GF-D8 (cell line): ENCODE data around the gene IFNA4.
A peak's percentile ranks its signal among the peaks of the same experiment; 100 is the strongest.
"Not testable (repeated sequence)": the region's sequence is repeated elsewhere in the genome, so short reads cannot be mapped to it uniquely, and the experiment has no call there.

Source experiments
- DNase-seq: peaks from one replicate; lab custom pipeline; 2025; lab: John Stamatoyannopoulos, UW

Gene IFNA4

DNA sequence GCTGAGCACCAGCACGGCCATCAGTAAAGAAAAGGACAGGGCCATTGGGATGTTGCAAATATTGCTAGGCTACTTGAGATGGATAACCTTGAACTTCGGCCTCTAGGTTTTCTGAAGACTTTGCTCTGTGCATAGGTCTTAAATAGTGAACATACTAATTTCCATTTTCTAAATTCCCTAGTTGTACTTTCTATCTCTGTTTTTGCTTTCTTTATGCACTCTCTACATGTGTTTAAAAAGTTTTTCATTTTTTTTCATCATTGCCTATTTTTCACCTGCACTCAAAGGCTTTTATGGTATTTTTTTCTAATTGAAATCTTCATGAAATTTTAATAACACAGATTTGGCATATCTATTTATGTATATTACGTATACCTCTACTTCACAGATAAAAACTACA is at the start of gene IFNA4:
IFNA4 (minus strand) TSS at position 101 of the 400 bp plus-strand sequence; CDS start at position 45, 56 bp downstream.
- not testable (repeated sequence) for DNase-seq

DNA sequence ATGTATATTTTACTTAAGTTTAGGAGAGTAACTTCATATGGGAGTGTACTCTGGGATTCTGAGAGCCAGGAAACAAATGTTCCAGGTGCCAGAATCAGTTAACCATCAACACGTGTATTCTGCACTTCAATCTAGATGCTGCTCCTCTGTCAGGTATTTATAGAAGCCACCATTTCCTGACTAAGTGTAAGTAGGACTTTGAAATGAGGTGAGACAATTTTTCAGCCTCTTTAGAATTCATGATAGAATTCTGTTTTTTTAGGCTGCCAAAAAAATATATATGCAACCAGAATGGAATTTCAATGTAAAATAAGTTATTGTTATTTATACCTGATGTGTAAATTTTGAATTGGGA is 49.0 kb upstream of the IFNA4 start:
- DNase-seq = not testable (repeated sequence)

DNA sequence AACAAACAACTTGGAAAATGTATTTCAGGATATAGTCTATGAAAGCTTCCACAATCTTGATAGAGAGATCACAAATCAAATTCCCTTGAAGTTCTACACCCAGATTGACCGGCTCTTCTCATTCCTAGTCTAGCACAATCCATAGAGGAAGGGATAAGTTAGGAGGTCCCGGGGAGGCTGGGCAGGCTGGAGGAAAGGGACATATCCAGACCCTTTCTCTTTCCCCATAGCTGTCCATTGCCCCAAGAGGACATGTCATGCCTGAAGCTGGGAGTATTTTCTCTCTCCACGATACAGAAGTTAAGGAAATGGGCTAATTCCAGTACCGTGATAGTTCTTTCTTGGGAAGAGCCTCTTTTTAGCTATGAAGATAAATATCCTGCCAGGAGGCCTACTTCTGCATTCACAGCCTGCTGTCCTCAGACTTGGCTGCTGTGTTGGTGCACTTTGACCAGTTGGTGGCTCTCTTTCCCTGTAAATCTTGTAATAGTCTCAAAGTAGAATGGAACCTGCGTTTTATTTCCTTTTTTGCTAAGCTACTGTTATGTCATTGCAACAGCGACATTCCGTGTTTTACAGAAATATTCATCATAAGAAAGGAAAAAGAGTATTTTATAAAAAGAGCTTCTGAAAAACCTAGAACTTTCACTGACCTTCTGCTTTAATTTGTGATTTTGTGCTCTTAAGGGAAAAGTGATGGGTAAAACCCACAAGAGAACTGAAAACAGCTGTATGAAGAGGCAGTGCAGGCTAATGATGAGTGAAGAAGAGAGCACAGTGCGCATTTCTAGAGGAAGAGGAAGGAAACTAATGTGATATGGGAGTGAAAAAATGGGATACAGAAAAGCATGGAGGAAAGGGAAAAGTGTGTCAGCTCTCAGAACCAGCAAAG is 48.3 kb upstream of the IFNA4 start:
- peak; percentile 29 for DNase-seq

DNA sequence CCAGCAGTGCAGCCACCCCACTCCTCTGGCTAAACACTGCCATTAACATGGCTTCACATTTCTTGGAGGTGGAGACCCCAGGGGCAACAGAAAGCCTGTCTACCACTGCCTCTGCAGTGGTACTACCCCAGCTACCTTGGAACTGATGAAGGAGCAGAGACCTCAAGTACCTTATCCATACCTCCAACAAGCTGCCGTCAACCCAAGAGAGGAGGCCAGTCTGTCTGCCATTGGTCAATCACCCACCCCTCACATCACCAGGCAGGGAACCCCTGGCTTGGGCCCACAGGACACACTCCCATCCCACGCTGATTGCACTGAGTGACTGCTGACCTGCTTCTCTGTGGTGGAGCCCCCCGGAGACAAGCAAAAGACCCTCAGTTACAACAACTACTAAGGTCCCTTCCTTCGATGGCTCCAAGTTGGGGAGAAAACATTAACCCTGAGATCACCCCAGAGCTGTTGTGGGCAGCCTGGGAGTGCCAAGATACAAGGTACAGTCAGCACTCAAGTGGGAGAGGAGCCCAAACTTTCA is 46.8 kb upstream of the IFNA4 start:
- no peak for DNase-seq

DNA sequence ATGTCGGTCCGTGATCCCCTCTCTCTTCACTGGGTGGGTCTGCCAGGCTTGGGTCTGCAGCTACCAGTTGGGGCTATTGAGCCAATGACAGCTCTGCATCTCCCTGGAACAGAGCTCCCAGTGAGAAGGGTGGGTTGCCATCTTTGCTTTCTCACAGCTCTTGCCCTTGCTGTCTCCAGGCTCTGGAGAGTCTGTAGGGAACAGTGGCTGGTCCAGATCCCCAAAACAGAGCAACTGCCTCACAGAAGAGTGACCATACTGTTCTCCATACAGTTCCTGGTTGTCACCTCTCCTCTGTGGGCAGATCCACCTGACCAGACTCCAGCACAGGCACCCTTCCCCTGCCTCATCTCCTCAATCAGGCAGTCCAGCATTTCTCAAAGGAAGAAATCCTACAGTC is 45.9 kb upstream of the IFNA4 start:
- no peak for DNase-seq

DNA sequence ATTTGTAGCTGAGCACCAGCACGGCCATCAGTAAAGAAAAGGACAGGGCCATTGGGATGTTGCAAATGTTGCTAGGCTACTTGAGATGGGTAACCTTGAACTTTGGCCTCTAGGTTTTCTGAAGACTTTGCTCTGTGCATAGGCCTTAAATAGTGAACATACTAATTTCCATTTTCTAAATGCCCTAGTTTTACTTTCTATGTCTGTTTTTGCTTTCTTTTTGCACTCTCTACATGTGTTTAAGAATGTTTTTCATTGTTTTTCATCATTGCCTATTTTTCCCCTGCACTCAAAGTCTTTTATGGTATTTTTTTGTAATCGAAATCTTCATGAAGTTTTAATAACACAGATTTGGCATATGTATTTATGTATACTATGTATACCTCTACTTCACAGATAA is 40.7 kb upstream of the IFNA4 start, which contains the start of gene IFNA17:
IFNA17 (minus strand) TSS at position 101 of the 400 bp plus-strand sequence; CDS start at position 52, 49 bp downstream.
- no peak for DNase-seq

DNA sequence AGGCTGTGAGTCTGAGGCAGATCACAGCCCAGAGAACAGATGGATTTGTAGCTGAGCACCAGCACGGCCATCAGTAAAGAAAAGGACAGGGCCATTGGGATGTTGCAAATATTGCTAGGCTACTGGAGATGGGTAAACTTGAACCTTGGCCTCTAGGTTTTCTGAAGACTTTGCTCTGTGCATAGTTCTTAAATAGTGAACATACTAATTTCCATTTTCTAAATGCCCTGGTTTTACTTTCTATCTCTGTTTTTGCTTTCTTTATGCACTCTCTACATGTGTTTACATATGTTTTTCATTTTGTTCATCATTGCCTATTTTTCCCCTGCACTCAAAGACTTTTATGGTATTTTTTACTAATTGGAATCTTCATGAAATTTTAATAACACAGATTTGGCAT is 29.8 kb upstream of the IFNA4 start, which contains the start of gene IFNA16:
IFNA16 (minus strand) TSS at position 101 of the 400 bp plus-strand sequence; CDS start at position 95, 6 bp downstream.
- not testable (repeated sequence) for DNase-seq

DNA sequence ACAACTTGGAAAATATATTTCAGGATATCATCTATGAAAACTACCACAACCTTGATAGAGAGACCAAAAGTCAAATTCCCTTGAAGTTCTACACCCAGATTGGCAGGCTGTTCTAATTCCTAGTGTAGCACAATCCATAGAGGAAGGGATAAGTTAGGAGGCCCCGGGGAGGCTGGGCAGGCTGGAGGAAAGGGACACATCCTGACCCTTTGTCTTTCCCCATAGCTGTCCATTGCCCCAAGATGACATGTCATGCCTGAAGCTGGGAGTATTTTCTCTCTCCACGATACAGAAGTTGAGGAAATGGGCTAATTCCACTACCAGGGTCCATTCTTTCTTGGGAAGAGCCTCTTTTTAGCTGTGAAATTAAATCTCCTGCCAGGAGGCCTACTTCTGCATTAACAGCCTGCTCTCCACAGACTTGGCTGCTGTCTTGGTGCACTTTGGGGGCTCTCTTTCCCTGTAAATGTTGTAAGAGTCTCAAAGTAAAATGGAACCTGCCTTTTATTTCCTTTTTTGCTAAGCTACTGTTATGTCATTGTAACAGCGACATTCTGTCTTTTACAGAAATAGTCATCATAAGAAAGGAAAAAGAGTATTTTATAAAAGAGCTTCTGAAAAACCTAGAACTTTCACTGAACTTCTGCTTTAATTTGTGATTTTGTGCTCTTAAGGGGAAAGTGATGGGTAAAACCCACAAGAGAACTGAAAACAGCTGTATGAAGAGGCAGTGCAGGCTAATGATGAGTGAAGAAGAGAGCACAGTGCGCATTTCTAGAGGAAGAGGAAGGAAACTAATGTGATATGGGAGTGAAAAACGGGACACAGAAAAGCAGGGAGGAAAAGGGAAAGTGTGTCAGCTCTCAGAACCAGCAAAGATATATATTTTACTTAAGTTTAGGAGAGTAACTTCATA is 26.3 kb upstream of the IFNA4 start:
- not testable (repeated sequence) for DNase-seq

DNA sequence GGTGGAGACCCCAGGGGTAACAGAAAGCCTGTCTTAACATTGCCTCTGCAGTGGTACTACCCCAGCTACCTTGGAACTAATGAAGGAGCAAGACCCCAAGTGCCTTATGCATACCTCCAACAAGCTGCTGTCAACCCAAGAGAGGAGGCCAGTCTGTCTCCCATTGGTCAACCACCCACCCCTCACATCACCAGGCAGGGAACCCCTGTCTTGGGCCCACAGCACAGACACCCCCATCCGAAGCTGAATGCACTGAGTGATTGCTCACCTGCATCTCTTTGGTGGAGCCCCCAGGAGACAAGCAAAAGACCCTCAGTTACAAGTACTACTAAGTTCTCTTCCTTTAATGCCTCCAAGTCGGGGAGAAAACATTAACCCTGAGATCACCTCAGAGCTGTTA is 24.8 kb upstream of the IFNA4 start:
- DNase-seq = not testable (repeated sequence)

DNA sequence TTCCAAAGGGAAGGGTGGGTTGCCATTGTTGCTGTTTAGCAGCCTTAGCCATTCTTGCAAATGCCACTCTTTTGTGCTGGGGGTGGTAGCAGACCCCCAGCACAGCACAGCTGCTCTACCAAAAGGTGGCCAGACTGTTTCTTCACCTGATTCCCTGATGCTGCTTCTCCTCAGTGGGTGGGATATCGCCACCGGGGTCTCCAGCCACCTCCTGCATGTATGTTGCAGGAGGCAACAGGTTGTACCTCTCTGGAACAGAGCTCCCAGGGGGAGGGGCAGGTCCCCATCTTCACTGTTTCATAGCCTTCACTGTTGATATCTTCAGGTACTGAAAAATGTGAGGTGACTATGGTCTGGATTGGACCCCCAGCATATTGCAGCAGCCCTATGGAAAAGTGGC is 23.4 kb upstream of the IFNA4 start:
- not testable (repeated sequence) for DNase-seq

DNA sequence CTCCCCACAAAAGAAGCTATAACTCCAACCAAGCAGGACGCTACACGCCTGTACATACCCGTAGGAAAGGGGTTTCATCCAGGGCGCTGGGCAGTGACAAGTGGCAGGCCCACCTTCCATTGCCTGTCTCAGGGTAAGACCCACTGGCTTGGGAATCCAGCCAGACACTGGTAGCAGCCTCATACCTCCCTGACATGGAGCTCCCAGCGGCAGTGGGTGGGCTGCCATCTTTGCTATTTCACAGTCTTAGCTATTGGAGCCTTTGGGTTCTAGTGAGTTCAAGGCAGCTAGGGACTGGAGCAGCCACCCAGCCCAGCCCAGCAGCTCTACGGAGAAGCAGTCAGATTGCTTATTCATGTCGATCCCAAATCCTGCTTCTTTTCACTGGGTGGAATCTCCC is 22.9 kb upstream of the IFNA4 start:
- DNase-seq = no peak

DNA sequence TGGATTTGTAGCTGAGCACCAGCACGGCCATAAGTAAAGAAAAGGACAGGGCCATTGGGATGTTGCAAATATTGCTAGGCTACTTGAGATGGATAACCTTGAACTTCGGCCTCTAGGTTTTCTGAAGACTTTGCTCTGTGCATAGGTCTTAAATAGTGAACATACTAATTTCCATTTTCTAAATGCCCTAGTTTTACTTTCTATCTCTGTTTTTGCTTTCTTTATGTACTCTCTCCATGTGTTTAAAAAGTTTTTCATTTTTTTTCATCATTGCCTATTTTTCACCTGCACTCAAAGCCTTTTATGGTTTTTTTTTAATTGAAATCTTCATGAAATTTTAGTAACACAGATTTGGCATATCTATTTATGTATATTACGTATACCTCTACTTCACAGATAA is 19.7 kb upstream of the IFNA4 start, which contains the start of gene IFNA10:
IFNA10 (minus strand) TSS at position 101 of the 400 bp plus-strand sequence; CDS start at position 55, 46 bp downstream.
- DNase-seq = not testable (repeated sequence)

DNA sequence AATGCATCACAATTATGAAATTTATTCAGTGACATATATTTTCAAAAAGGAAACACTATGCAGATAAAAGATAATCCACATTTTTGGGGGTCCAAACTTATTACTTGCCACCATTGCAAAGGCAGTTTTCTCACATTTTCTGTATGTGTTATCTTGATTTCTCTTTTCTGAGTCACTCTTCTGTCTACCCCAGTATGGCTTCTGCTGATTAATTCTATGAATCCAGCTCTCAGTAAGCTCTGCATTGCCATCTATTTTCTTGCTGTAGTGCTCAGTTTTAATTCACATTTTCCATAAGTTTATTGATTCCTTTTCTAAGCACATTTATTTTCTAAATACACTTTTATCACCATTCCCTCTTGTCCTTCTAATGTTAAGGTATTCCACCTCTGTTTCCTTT is 17.8 kb upstream of the IFNA4 start:
- DNase-seq = no peak

DNA sequence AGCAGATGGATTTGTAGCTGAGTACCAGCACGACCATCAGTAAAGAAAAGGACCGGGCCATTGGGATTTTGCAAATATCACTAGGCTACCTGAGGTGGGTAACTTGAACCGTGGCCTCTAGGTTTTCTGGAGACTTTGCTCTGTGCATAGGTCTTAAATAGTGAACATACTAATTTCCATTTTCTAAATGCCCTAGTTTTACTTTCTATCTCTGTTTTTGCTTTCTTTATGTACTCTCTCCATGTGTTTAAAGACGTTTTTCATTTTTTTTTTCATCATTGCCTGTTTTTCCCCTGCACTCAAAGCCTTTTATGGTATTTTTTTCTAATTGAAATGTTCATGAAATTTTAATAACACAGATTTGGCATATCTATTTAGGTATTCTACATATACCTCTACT is 14.7 kb upstream of the IFNA4 start, which contains the start of gene IFNA7:
IFNA7 (minus strand) TSS at position 101 of the 400 bp plus-strand sequence; CDS start at position 61, 40 bp downstream.
- DNase-seq = not testable (repeated sequence)

DNA sequence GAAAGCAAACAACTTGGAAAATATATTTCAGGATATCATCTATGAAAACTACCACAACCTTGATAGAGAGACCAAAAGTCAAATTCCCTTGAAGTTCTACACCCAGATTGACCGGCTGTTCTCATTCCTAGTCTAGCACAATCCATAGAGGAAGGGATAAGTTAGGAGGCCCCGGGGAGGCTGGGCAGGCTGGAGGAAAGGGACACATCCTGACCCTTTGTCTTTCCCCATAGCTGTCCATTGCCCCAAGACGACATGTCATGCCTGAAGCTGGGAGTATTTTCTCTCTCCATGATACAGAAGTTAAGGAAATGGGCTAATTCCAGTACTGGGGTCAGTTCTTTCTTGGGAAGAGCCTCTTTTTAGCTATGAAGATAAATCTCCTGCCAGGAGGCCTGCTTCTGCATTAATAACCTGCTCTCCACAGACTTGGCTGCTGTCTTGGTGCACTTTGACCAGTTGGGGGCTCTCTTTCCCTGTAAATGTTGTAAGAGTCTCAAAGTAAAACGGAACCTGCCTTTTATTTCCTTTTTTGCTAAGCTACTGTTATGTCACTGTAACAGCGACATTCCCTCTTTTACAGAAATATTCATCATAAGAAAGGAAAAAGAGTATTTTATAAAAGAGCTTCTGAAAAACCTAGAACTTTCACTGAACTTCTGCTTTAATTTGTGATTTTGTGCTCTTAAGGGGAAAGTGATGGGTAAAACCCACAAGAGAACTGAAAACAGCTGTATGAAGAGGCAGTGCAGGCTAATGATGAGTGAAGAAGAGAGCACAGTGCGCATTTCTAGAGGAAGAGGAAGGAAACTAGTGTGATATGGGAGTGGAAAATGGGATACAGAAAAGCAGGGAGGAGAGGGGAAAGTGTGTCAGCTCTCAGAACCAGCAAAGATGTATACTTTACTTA is 7.7 kb upstream of the IFNA4 start:
- DNase-seq = peak; percentile 7

DNA sequence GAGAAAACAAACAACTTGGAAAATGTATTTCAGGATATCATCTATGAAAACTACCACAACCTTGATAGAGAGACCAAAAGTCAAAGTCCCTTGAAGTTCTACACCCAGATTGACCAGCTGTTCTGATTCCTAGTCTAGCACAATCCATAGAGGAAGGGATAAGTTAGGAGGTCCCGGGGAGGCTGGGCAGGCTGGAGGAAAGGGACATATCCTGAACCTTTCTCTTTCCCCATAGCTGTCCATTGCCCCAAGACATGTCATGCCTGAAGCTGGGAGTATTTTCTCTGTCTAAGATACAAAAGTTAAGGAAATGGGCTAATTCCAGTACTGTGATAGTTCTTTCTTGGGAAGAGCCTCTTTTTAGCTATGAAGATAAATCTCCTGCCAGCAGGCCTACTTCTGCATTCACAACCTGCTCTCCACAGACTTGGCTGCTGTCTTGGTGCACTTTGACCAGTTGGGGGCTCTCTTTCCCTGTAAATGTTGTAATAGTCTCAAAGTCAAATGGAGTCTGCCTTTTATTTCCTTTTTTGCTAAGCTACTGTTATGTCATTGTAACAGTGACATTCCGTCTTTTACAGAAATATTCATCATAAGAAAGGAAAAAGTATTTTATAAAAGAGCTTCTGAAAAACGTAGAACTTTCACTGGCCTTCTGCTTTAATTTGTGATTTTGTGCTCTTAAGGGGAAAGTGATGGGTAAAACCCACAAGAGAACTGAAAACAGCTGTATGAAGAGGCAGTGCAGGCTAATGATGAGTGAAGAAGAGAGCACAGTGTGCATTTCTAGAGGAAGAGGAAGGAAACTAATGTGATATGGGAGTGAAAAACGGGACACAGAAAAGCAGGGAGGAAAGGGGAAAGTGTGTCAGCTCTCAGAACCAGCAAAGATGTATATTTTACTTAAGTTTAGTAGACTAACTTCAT is 4.3 kb downstream of the IFNA4 start:
- not testable (repeated sequence) for DNase-seq

DNA sequence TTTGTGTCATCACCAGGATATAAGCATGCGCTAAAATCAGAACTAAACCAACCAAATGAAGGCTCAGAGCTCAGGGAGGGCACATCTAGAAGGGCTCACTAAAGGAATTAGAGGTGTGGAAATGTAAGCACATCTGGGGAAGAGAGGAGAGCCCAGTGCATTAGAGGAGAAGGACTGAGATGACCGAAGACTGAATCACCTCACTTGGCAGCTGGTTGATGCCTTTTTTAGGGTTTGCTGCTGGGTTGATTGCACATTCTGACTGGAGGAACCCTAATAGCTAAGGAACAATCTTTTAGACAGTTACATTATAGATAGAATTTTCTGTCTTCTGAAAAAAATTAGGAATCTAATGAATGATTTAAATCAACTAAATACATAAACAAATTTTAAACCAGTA is 12.7 kb downstream of the IFNA4 start:
- no peak for DNase-seq

DNA sequence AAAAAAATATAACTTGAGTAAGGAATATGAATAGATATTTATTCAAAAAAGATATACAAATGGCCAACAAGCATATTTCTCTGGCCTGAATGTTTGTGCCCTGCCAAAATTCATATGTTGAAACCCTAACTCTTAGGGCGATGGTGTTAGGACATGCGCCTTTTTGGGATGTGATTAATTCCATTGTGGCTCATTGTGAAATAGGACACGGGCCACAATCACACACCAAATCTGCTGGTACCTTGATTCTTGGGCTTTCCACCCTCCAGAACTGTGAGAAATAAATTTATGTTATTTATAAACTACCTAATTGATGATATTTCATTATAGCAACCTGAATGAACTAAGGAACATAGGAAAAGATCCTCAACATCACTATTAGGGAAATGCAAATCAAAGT is 15.2 kb downstream of the IFNA4 start:
- DNase-seq = no peak

DNA sequence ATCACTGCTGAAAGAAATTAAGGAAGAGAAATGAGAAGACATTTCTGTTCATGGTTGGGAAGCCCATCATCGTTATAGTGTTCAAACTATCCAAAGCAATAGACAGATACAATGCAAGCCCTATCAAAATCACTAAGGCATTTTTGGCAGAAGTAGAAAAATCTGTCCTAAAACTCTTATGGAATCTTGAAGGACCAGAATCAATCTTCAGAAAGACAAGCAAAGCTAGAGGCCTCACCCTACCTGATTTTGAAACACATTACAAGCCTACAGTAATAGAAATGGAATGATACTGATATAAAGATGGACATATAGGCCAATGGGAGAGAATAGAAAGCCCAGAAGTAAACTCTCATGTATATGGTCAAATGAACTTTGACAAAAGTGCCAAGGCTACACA is 16.0 kb downstream of the IFNA4 start:
- no peak for DNase-seq

DNA sequence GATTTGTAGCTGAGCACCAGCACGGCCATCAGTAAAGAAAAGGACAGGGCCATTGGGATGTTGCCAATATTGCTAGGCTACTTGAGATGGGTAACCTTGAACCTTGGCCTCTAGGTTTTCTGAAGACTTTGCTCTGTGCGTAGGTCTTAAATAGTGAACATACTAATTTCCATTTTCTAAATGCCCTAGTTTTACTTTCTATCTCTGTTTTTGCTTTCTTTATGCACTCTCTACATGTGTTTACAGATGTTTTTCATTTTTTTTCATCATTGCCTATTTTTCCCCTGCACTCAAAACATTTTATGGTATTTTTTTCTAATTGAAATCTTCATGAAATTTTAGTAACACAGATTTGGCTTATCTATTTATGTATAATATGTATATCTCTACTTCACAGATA is 20.8 kb downstream of the IFNA4 start, which contains the start of gene IFNA21:
IFNA21 (minus strand) TSS at position 101 of the 400 bp plus-strand sequence; CDS start at position 53, 48 bp downstream.
- DNase-seq = not testable (repeated sequence)
